Mesenchymal stem cell (in vitro differentiated cells and primary cell): ENCODE data around the gene ABHD2.

Source experiments
- DNase-seq: peaks from one replicate; pipeline ENCODE4 v3.0.0-alpha.2; 2013
- H2AFZ ChIP-seq: one replicate; pipeline ENCODE4 v1.6.1; 2013; ENCODE audit warnings: low read depth, mild to moderate bottlenecking, control low read depth, inconsistent platforms, low read length, moderate library complexity
- H2AK5ac ChIP-seq: 2 replicates; pipeline ENCODE4 v1.6.1; 2013; ENCODE audit warnings: low read length, moderate library complexity, mild to moderate bottlenecking, inconsistent platforms; ENCODE audit not compliant: severe bottlenecking
- H2BK120ac ChIP-seq: one replicate; pipeline ENCODE4 v1.6.1; 2013; ENCODE audit warnings: low read depth, mild to moderate bottlenecking, inconsistent platforms, low read length, moderate library complexity
- H2BK12ac ChIP-seq, 2 experiments: one replicate each; pipeline ENCODE4 v1.6.1; 2013; ENCODE audit warnings: inconsistent platforms in 2 of 2, low read length in 2 of 2, mild to moderate bottlenecking in 2 of 2, moderate library complexity in 2 of 2, control low read depth in 1 of 2
- H2BK15ac ChIP-seq: one replicate; pipeline ENCODE4 v1.6.1; 2013; ENCODE audit warnings: mild to moderate bottlenecking, low read depth, inconsistent platforms; ENCODE audit not compliant: poor library complexity, severe bottlenecking
- H2BK5ac ChIP-seq: 2 replicates; pipeline ENCODE4 v1.6.1; 2013; ENCODE audit warnings: low read depth, mild to moderate bottlenecking, low read length, control low read depth, inconsistent platforms; ENCODE audit not compliant: poor library complexity, severe bottlenecking
- H3K14ac ChIP-seq, 2 experiments: one replicate each; pipeline ENCODE4 v1.6.1; 2013; ENCODE audit warnings: inconsistent platforms in 2 of 2, low read length in 2 of 2, control low read depth in 1 of 2, mild to moderate bottlenecking in 1 of 2, moderate library complexity in 1 of 2
- H3K18ac ChIP-seq, 2 experiments: one replicate each; pipeline ENCODE4 v1.6.1; 2013; ENCODE audit warnings: inconsistent platforms in 2 of 2, low read length in 2 of 2, control low read depth in 1 of 2, low read depth in 1 of 2, mild to moderate bottlenecking in 1 of 2
- H3K23ac ChIP-seq, 2 experiments: one replicate each; pipeline ENCODE4 v1.6.1; 2013; ENCODE audit warnings: inconsistent platforms in 2 of 2, low read length in 2 of 2, mild to moderate bottlenecking in 2 of 2, moderate library complexity in 2 of 2, control low read depth in 1 of 2
- H3K27ac ChIP-seq: 2 replicates; pipeline ENCODE4 v1.5.1; 2013; ENCODE audit warnings: mild to moderate bottlenecking, moderate library complexity, low read length, control low read depth, inconsistent platforms; ENCODE audit not compliant: poor library complexity, severe bottlenecking
- H3K27me3 ChIP-seq, 2 experiments: 2 replicates each; pipeline versions ENCODE4 v1.6.1 to v1.7.0; 2013; ENCODE audit warnings: low read length in 2 of 2, mild to moderate bottlenecking in 2 of 2, moderate library complexity in 2 of 2, control low read depth in 1 of 2, inconsistent platforms in 1 of 2; ENCODE audit not compliant: control insufficient read depth in 1 of 2, insufficient read depth in 1 of 2
- H3K36me3 ChIP-seq, 2 experiments: 2 replicates each; pipeline versions ENCODE4 v1.6.1 to v1.7.0; 2013; ENCODE audit warnings: low read length in 2 of 2, control low read depth in 1 of 2, inconsistent platforms in 1 of 2, low read depth in 1 of 2, mild to moderate bottlenecking in 1 of 2; ENCODE audit not compliant: insufficient read depth in 2 of 2, control insufficient read depth in 1 of 2
- H3K4ac ChIP-seq, 2 experiments: one replicate each; pipeline ENCODE4 v1.6.1; 2013; ENCODE audit warnings: inconsistent platforms in 2 of 2, low read length in 2 of 2, mild to moderate bottlenecking in 2 of 2, moderate library complexity in 2 of 2, control low read depth in 1 of 2, low read depth in 1 of 2
- H3K4me1 ChIP-seq: 2 replicates; pipeline ENCODE4 v1.6.1; 2013; ENCODE audit warnings: low read depth, low read length, control low read depth; ENCODE audit not compliant: control insufficient read depth, insufficient read depth
- H3K4me2 ChIP-seq: 2 replicates; pipeline ENCODE4 v1.6.1; 2013; ENCODE audit warnings: low read length, mild to moderate bottlenecking, inconsistent platforms; ENCODE audit not compliant: poor library complexity, severe bottlenecking
- H3K4me3 ChIP-seq, 2 experiments: 2 replicates each; pipeline versions ENCODE4 v1.5.1 to v1.7.0; 2013; ENCODE audit warnings: low read length in 2 of 2, mild to moderate bottlenecking in 2 of 2, control low read depth in 1 of 2, low read depth in 1 of 2; ENCODE audit not compliant: insufficient read depth in 1 of 2
- H3K79me1 ChIP-seq: replicated peaks from 2 replicates; pipeline ENCODE4 v1.6.1; 2013; ENCODE audit warnings: mild to moderate bottlenecking, control low read depth, low read length, inconsistent platforms; ENCODE audit not compliant: poor library complexity, severe bottlenecking
- H3K9ac ChIP-seq: 2 replicates; pipeline ENCODE4 v1.7.0; 2013; ENCODE audit warnings: mild to moderate bottlenecking, low read length, moderate library complexity
- H3K9me3 ChIP-seq: 2 replicates; pipeline ENCODE4 v1.7.0; 2013; ENCODE audit warnings: mild to moderate bottlenecking, low read length; ENCODE audit not compliant: control insufficient read depth
- H4K8ac ChIP-seq: one replicate; pipeline ENCODE4 v1.6.1; 2013; ENCODE audit warnings: inconsistent platforms, mild to moderate bottlenecking, low read length, moderate library complexity
- H4K91ac ChIP-seq: one replicate; pipeline ENCODE4 v1.6.1; 2013; ENCODE audit warnings: mild to moderate bottlenecking, low read length, inconsistent platforms
- WGBS: methylation state at CpG from one replicate; pipeline ENCODE4 v1.1.7; 2013; ENCODE audit warnings: mixed read lengths; 5-methylcytosine and 5-hydroxymethylcytosine counted together

ABHD2 gene

DNA sequence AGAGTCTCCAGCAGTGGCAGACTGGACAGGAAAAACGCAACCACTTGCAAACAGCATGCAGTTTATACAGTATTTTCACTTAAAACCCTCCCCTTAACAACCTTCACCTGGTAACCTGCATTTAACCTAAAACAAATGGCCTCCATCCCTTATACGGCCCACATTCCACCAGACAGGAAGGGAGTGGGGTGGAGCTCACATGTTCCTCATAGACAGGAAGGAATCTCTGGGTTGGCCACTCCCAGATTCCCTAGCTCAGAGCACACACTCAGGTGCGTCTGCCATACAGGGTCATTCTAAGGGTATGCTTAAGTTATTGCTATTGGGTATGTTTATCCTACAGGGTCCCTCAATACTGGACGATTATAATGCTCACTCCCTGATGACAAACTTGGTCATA is 16.8 kb upstream of the ABHD2 start:
- 82% methylated on average over 3 of the region's 4 CpGs for WGBS
- no peaks in the 10 kb centered on the region for H3K27me3 ChIP-seq

DNA sequence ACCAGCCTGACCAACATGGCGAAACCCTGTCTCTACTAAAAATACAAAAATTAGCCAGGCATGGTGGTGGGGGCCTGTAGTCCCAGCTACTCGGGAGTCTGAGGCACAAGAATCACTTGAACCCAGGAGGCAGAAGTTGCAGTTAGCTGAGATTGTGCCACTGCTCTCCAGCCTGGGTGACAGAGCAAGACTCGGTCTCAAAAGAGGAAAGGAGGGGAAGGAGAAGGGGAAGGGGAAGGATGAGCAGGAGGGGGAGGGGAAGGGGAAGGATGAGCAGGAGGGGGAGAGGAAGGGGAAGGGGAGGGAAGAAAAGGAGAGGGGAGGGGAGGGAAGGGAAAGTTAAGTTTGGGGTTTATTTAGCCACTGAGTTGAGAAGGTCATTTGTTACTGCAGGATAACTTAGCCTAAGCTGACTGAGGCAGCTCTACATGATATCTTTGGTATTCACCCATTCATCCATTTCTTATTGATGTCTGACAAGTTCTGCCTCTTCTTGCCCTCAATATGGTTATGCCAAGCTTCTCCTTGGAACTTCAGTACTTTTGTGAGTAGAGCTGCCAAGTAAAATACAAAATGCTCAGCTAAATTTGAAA is 15.9 kb upstream of the ABHD2 start:
- Histone ChIP-seq H2BK12ac (no peak overlapping the region), H2BK120ac (no peak overlapping the region), H2BK5ac (no peak overlapping the region), H3K9me3 (peaks cover 4% of the 10 kb centered on the region), H3K18ac (no peak overlapping the region), H3K4me1 (no peaks in the 10 kb centered on the region), H3K23ac (no peak overlapping the region), H3K14ac (no peak overlapping the region), H4K91ac (no peak overlapping the region), H3K4me2 (no peak overlapping the region), H3K4ac (no peak overlapping the region), H3K4me3 (no peak overlapping the region), H3K27ac (no peak overlapping the region), H3K27me3 (no peaks in the 10 kb centered on the region), H2AK5ac (no peak overlapping the region), H3K9ac (no peak overlapping the region), H4K8ac (no peak overlapping the region), H2AFZ (no peak overlapping the region), H3K36me3 (no peaks in the 10 kb centered on the region), H2BK15ac (no peak overlapping the region), H3K79me1 (no peaks in the 10 kb centered on the region)
- DNase-seq, result no peak
- 73% methylated on average over 2 of the region's 3 CpGs for WGBS

More for the DNA sequence above, 16.8 kb upstream of the ABHD2 start:
- no peaks in the 10 kb centered on the region for H3K36me3 ChIP-seq
- no peaks in the 10 kb centered on the region for H3K4me1 ChIP-seq
- no peak overlapping the region for H2AFZ ChIP-seq
- H3K79me1 ChIP-seq, result no peaks in the 10 kb centered on the region
- no peak overlapping the region for H3K23ac ChIP-seq
- no peak overlapping the region for H3K4ac ChIP-seq
- no peak overlapping the region for H2BK12ac ChIP-seq
- no peak for DNase-seq
- no peak overlapping the region for H3K4me3 ChIP-seq
- no peak overlapping the region for H3K18ac ChIP-seq
- no peak overlapping the region for H4K8ac ChIP-seq
- H3K27ac ChIP-seq, result no peak overlapping the region
- no peak overlapping the region for H2BK15ac ChIP-seq
- peaks cover 13% of the 10 kb centered on the region for H3K9me3 ChIP-seq
- no peak overlapping the region for H2BK5ac ChIP-seq
- no peak overlapping the region for H2AK5ac ChIP-seq
- no peak overlapping the region for H3K14ac ChIP-seq
- no peak overlapping the region for H2BK120ac ChIP-seq
- H3K9ac ChIP-seq, result no peak overlapping the region
- H3K4me2 ChIP-seq, result no peak overlapping the region
- peak overlapping the region; percentile 64 for H4K91ac ChIP-seq

DNA sequence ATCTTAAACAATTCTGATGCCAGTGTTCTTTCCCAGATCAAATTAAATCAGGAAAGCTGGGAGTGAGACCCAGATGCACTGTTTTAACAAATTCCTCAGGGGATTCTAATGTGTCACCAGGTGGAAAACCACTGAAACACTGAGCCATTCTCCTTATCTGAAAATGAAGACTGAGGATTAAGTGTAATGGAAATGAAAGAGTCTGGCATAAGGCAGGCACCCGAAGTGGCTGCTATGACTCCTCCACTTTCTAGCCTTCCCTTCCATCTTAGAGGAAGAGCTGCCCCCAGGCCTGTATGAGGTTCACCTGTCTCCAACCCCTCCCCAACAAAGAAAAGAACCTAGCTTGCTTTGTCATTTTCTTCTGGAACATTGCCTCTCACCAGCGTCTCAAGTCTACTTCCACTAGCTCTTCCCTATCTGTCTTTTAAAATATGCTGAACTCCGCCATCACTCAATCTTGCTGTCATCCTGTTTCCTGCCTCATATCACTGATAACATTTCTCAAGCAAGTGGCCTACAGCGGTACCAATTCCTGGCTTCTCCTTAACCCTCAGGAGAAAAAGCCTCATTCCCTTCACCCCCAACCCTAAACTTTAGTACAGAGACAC is 13.7 kb upstream of the ABHD2 start:
- H3K4me2 ChIP-seq, result no peak overlapping the region
- H3K18ac ChIP-seq, result no peak overlapping the region
- H2AK5ac ChIP-seq, result no peak overlapping the region
- H2AFZ ChIP-seq, result no peak overlapping the region
- H3K4me1 ChIP-seq, result no peaks in the 10 kb centered on the region
- H2BK12ac ChIP-seq, result no peak overlapping the region
- no peak overlapping the region for H3K27ac ChIP-seq
- 66% methylated on average over 4 of the region's 4 CpGs for WGBS
- no peak overlapping the region for H4K91ac ChIP-seq
- no peak overlapping the region for H2BK15ac ChIP-seq
- H3K79me1 ChIP-seq, result no peaks in the 10 kb centered on the region
- no peak overlapping the region for H2BK120ac ChIP-seq
- no peaks in the 10 kb centered on the region for H3K9me3 ChIP-seq
- H3K23ac ChIP-seq, result no peak overlapping the region
- H2BK5ac ChIP-seq, result no peak overlapping the region
- H3K9ac ChIP-seq, result no peak overlapping the region
- H3K14ac ChIP-seq, result no peak overlapping the region
- no peak overlapping the region for H3K4ac ChIP-seq
- no peaks in the 10 kb centered on the region for H3K27me3 ChIP-seq
- no peaks in the 10 kb centered on the region for H3K36me3 ChIP-seq
- H4K8ac ChIP-seq, result no peak overlapping the region
- H3K4me3 ChIP-seq, result no peak overlapping the region
- no peak for DNase-seq

- H3K4me1 ChIP-seq, result no peaks in the 10 kb centered on the region
- 77% methylated on average over 4 of the region's 4 CpGs for WGBS
- no peak overlapping the region for H2BK5ac ChIP-seq
Observed at GRCh38 chr15:89075101-89075640, 13.1 kb upstream of the ABHD2 start.

More at GRCh38 chr15:89075101-89075640, 13.1 kb upstream of the ABHD2 start:
- DNase-seq, result no peak
- Histone ChIP-seq H2AK5ac (no peak overlapping the region), H3K23ac (no peak overlapping the region), H2AFZ (no peak overlapping the region), H3K27ac (no peak overlapping the region), H3K27me3 (no peaks in the 10 kb centered on the region), H3K36me3 (no peaks in the 10 kb centered on the region), H3K4me3 (no peak overlapping the region), H2BK120ac (no peak overlapping the region), H4K8ac (no peak overlapping the region), H2BK12ac (no peak overlapping the region), H3K4ac (no peak overlapping the region), H3K14ac (no peak overlapping the region), H3K9me3 (no peaks in the 10 kb centered on the region), H4K91ac (no peak overlapping the region), H3K79me1 (no peaks in the 10 kb centered on the region), H3K18ac (no peak overlapping the region), H2BK15ac (no peak overlapping the region), H3K4me2 (no peak overlapping the region), H3K9ac (no peak overlapping the region)
